ENCODE measurements around the gene POMGNT1. TPM values are rescaled to one million over a fixed set of nuclear protein-coding genes. Genes with fewer than 3 reads are reported as not detected.

POMGNT1 gene
- total and polyA plus RNA-seq, 2 of the 13 experiments (the other 11 are each of a cell fraction or from before 2014, with no cell fraction given) = 33.9 to 46.8 TPM

GRCh38 chr1:46183079-46183847, 15.0 kb downstream of the POMGNT1 start:
- in situ Hi-C loops (cut with HindIII; ENCODE audit: extremely low pct_ligation_motif_present, low pct_unique_long_range_greater_than_20kb) = loop anchor here (5.0 kb wide), 1 partner anchor 39 kb away; no protein-coding TSS in a partner anchor
- CTCF ChIA-PET (ENCODE audit: low intra/inter-chr PET ratio, low total read pairs) = no interaction called here
- WGBS (ENCODE audit: low lambda C conversion rate) = 40% methylated on average over 5 of the region's 8 CpGs
- DNase-seq (ENCODE audit: low spot score) (peak; percentile 85), FAIRE-seq (peak; percentile 71), ATAC-seq (peak; percentile 60)
- H3K9ac ChIP-seq (ENCODE audit: insufficient read depth, low read depth, low read length) = peak overlapping the region; percentile 42
- no peaks in the 10 kb centered on the region for H4K20me1 ChIP-seq (ENCODE audit: insufficient read depth, low read length)
- peak overlapping the region; percentile 71 for H3K27ac ChIP-seq (ENCODE audit: extremely low read length, insufficient read depth, low read length)
- H3K36me3 ChIP-seq (replicated peaks in 1 of 2; ENCODE audit: control insufficient read depth in 1 of 2, insufficient read depth in 2 of 2, low read length in 2 of 2) = no peaks in the 10 kb centered on the region
- H2AFZ ChIP-seq (ENCODE audit: low read length) = no peak overlapping the region
- no peaks in the 10 kb centered on the region for H3K79me2 ChIP-seq (ENCODE audit: insufficient read depth, low read length)
- intact Hi-C loops (cut with micrococcal nuclease; ENCODE audit: unreplicated experiment) = no loop called here
- POLR2A ChIA-PET = interaction anchor here (1.1 to 3.3 kb wide), 8 partner anchors 9 to 64 kb away, joined by 3 to 24 read pairs (median 5); partner anchors contain the start of genes PIK3R3, POMGNT1 and RAD54L
- H3K4me2 ChIP-seq (ENCODE audit: low read depth, low read length) = peak overlapping the region; percentile 59
- H3K27me3 ChIP-seq (ENCODE audit: control insufficient read depth in 1 of 2, insufficient read depth in 2 of 2, low read length in 2 of 2) = no peaks in the 10 kb centered on the region
- no peaks in the 10 kb centered on the region for H3K9me3 ChIP-seq (ENCODE audit: low read length)
- BruUV-seq (replicated peaks) = TSS peak; percentile 92
- peak overlapping the region in 1 of 3 experiments; percentile 20; a peak in 1 of 6 replicates for H3K4me3 ChIP-seq (replicated peaks in 1 of 3; ENCODE audit: insufficient read depth in 1 of 3, low read depth in 2 of 3, low read length in 3 of 3)
- peaks cover 67% of the 10 kb centered on the region for H3K4me1 ChIP-seq (ENCODE audit: insufficient read depth, low read length)
- TF ChIP-seq TRAFD1 (CRISPR knock-in tag; IDR thresholded peaks at IDR 0.05; ENCODE audit: borderline replicate concordance) (no peak), ZNF570 (CRISPR knock-in tag; IDR thresholded peaks at IDR 0.05; ENCODE audit: borderline replicate concordance) (no peak), ZKSCAN1 (IDR thresholded peaks at IDR 0.05; ENCODE audit: low read length) (no peak), ATAD3A (CRISPR knock-in tag; IDR thresholded peaks at IDR 0.05) (no peak), TFDP1 (CRISPR knock-in tag; IDR thresholded peaks at IDR 0.05; ENCODE audit: borderline replicate concordance) (no peak), ADNP (CRISPR knock-in tag; IDR thresholded peaks at IDR 0.05) (0 out of 2 replicates have a peak, but pooled peaks have one; percentile 24), PHF8 (CRISPR knock-in tag; IDR thresholded peaks at IDR 0.05) (no peak), ARNT2 (CRISPR knock-in tag; IDR thresholded peaks at IDR 0.05; ENCODE audit: low read depth) (no peak), ZSCAN5A (CRISPR knock-in tag; IDR thresholded peaks at IDR 0.05; ENCODE audit: borderline replicate concordance) (no peak), MXD3 (CRISPR knock-in tag; IDR thresholded peaks at IDR 0.05) (no peak)
- TF ChIP-seq, protein P1, sequence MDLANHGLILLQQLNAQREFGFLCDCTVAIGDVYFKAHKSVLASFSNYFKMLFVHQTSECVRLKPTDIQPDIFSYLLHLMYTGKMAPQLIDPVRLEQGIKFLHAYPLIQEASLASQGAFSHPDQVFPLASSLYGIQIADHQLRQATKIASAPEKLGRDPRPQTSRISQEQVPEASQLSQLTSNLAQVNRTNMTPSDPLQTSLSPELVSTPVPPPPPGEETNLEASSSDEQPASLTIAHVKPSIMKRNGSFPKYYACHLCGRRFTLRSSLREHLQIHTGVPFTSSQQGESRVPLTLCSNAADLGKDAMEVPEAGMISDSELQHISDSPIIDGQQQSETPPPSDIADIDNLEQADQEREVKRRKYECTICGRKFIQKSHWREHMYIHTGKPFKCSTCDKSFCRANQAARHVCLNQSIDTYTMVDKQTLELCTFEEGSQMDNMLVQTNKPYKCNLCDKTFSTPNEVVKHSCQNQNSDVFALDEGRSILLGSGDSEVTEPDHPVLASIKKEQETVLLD (CRISPR knock-in tag; IDR thresholded peaks at IDR 0.05; ENCODE audit: low read depth) = no peak
- TF ChIP-seq, protein P2, sequence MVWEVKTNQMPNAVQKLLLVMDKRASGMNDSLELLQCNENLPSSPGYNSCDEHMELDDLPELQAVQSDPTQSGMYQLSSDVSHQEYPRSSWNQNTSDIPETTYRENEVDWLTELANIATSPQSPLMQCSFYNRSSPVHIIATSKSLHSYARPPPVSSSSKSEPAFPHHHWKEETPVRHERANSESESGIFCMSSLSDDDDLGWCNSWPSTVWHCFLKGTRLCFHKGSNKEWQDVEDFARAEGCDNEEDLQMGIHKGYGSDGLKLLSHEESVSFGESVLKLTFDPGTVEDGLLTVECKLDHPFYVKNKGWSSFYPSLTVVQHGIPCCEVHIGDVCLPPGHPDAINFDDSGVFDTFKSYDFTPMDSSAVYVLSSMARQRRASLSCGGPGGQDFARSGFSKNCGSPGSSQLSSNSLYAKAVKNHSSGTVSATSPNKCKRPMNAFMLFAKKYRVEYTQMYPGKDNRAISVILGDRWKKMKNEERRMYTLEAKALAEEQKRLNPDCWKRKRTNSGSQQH (CRISPR knock-in tag; IDR thresholded peaks at IDR 0.05; ENCODE audit: low read depth) = no peak
- TF ChIP-seq, protein P3, sequence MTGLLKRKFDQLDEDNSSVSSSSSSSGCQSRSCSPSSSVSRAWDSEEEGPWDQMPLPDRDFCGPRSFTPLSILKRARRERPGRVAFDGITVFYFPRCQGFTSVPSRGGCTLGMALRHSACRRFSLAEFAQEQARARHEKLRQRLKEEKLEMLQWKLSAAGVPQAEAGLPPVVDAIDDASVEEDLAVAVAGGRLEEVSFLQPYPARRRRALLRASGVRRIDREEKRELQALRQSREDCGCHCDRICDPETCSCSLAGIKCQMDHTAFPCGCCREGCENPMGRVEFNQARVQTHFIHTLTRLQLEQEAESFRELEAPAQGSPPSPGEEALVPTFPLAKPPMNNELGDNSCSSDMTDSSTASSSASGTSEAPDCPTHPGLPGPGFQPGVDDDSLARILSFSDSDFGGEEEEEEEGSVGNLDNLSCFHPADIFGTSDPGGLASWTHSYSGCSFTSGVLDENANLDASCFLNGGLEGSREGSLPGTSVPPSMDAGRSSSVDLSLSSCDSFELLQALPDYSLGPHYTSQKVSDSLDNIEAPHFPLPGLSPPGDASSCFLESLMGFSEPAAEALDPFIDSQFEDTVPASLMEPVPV (CRISPR knock-in tag; IDR thresholded peaks at IDR 0.05) = no peak

Data from HepG2 (cell line).